SU-DHL-6 (cell line): ENCODE data around the gene GCN1.

Experiments
- CTCF ChIP-seq: fragments of 200-600 bp; sonication (generic); IDR thresholded peaks from one replicate; pipeline ENCODE4 v1.5.1; 2017; ENCODE audit warnings: antibody characterized with exemption, mild to moderate bottlenecking, low read length, moderate library complexity; ENCODE audit not compliant: insufficient read depth, poor library complexity, severe bottlenecking
- EZH2phosphoT487 ChIP-seq: fragments of 200-600 bp; sonication (generic), shearing (Covaris generic); conservative IDR thresholded peaks from 2 replicates; pipeline ENCODE4 v1.6.1; 2018; ENCODE audit warnings: mild to moderate bottlenecking, antibody characterized with exemption, low read length, moderate library complexity, mixed read lengths

- TF ChIP-seq CTCF (no peak), EZH2phosphoT487 (no peak)
Observed at GRCh38 chr12:120222288-120222832, 27.8 kb upstream of the GCN1 start.
